Thoracic aorta (tissue), 2 donors: ENCODE results near the gene IL1RN. TPM values are rescaled to one million over a fixed set of nuclear protein-coding genes. Genes with fewer than 3 reads are reported as not detected.

Experiments
- ATAC-seq: fragments of 150-250 bp; one replicate; pipeline ENCODE4 v1.8.0; 2017; ENCODE audit warnings: low read depth; ENCODE audit not compliant: insufficient number of reproducible peaks, low FRiP score
- DNase-seq: peaks from one replicate; pipeline ENCODE4 v3.0.0-alpha.2; 2020; ENCODE audit warnings: low spot score
- H3K27ac ChIP-seq, 2 donors: fragments of 200-600 bp; sonication (generic); 1 replicate in 1 of 2; 2 replicates in 1 of 2; pipeline ENCODE4 v1.5.1; 2016; ENCODE audit warnings: mild to moderate bottlenecking in 2 of 2, moderate library complexity in 2 of 2
- H3K27me3 ChIP-seq: fragments of 200-600 bp; sonication (generic); replicated peaks from 2 replicates; pipeline ENCODE4 v1.6.0; 2016; ENCODE audit warnings: mild to moderate bottlenecking; ENCODE audit not compliant: insufficient read depth
- H3K36me3 ChIP-seq: fragments of 200-600 bp; sonication (generic); one replicate; pipeline ENCODE4 v1.5.1; 2016
- H3K4me1 ChIP-seq, 2 donors: fragments of 200-600 bp; sonication (generic); 1 replicate in 1 of 2; 2 replicates in 1 of 2; pipeline versions ENCODE4 v1.5.1 to v1.6.0; 2016; ENCODE audit warnings: low read depth in 2 of 2, mild to moderate bottlenecking in 1 of 2; ENCODE audit not compliant: control insufficient read depth in 1 of 2
- H3K4me3 ChIP-seq: fragments of 200-600 bp; sonication (generic); 2 replicates; pipeline ENCODE4 v1.5.1; 2016; ENCODE audit warnings: mild to moderate bottlenecking
- H3K9me3 ChIP-seq: fragments of 200-600 bp; sonication (generic); 2 replicates; pipeline ENCODE4 v1.5.1; 2016
- CTCF ChIP-seq: fragments of 200-600 bp; sonication (generic); IDR thresholded peaks from one replicate; pipeline ENCODE4 v1.5.1; 2019; ENCODE audit warnings: antibody characterized with exemption
- total RNA-seq, 2 donors: library from RNA; depleted of rRNA; stranded (reverse); fragments of >200 nt; gene quantifications; one replicate each; pipeline versions ENCODE4 v1.1.0 to v1.2.3, GENCODE V29; 2016

Gene IL1RN
- total RNA-seq, 2 donors from 2014 or later = 1.6 to 8.6 TPM

GRCh38 chr2:113136828-113137775, 9.7 kb downstream of the IL1RN start:
- no peaks in the 10 kb centered on the region for H3K4me1 ChIP-seq
- no peak overlapping the region for H3K4me3 ChIP-seq
- H3K36me3 ChIP-seq = no peaks in the 10 kb centered on the region
- ATAC-seq = no peak
- DNase-seq = no peak
- H3K9me3 ChIP-seq = no peaks in the 10 kb centered on the region
- H3K27me3 ChIP-seq = no peaks in the 10 kb centered on the region
- no peak overlapping the region for H3K27ac ChIP-seq
- TF ChIP-seq CTCF = peak; percentile 24

- H3K4me3 ChIP-seq = no peak overlapping the region
- no peak for TF ChIP-seq CTCF
- ATAC-seq (no peak), DNase-seq (no peak)
- H3K36me3 ChIP-seq = no peaks in the 10 kb centered on the region
- no peak overlapping the region for H3K27ac ChIP-seq
- H3K9me3 ChIP-seq = no peaks in the 10 kb centered on the region
- H3K27me3 ChIP-seq = no peaks in the 10 kb centered on the region
- no peaks in the 10 kb centered on the region for H3K4me1 ChIP-seq
Measured at GRCh38 chr2:113137827-113138226, 10.4 kb downstream of the IL1RN start.

GRCh38 chr2:113138428-113139322, 11.3 kb downstream of the IL1RN start:
- TF ChIP-seq CTCF = peak; percentile 71
- ATAC-seq = no peak
- Histone ChIP-seq H3K27me3 (no peaks in the 10 kb centered on the region), H3K36me3 (no peaks in the 10 kb centered on the region), H3K9me3 (no peaks in the 10 kb centered on the region), H3K4me1 (no peaks in the 10 kb centered on the region), H3K4me3 (no peak overlapping the region), H3K27ac (no peak overlapping the region)
- DNase-seq = no peak

- no peak for TF ChIP-seq CTCF
Measured at GRCh38 chr2:113141451-113141850, 14.1 kb downstream of the IL1RN start.

GRCh38 chr2:113142290-113142689, 14.9 kb downstream of the IL1RN start:
- TF ChIP-seq CTCF = no peak
- no peak overlapping the region for H3K4me3 ChIP-seq
- no peaks in the 10 kb centered on the region for H3K4me1 ChIP-seq
- H3K27me3 ChIP-seq = no peaks in the 10 kb centered on the region
- H3K36me3 ChIP-seq = no peaks in the 10 kb centered on the region
- ATAC-seq (no peak), DNase-seq (no peak)
- H3K9me3 ChIP-seq = no peaks in the 10 kb centered on the region
- H3K27ac ChIP-seq = no peak overlapping the region

More at GRCh38 chr2:113141451-113141850, 14.1 kb downstream of the IL1RN start:
- Histone ChIP-seq H3K36me3 (no peaks in the 10 kb centered on the region), H3K9me3 (no peaks in the 10 kb centered on the region), H3K27me3 (no peaks in the 10 kb centered on the region), H3K4me1 (no peaks in the 10 kb centered on the region), H3K4me3 (no peak overlapping the region), H3K27ac (no peak overlapping the region)
- no peak for DNase-seq
- no peak for ATAC-seq
